ENCODE measurements around the gene C2CD3. TPM values are rescaled to one million over a fixed set of nuclear protein-coding genes. Genes with fewer than 3 reads are reported as not detected.

C2CD3 gene
- total RNA-seq, 2 experiments from 2014 or later = 31.9 to 35.1 TPM

GRCh38 chr11:74017631-74018030 lies 153.2 kb downstream of the C2CD3 start:
- Histone ChIP-seq H3K4me3 (ENCODE audit: low read length) (no peak overlapping the region), H3K27ac (ENCODE audit: low read depth in 1 of 2, low read length in 2 of 2) (no peak overlapping the region), H3K36me3 (ENCODE audit: insufficient read depth, low read length) (peaks cover 8% of the 10 kb centered on the region), H3K27me3 (ENCODE audit: control insufficient read depth in 1 of 2, insufficient read depth in 2 of 2, low read length in 2 of 2) (no peaks in the 10 kb centered on the region), H3K4me1 (ENCODE audit: insufficient read depth, low read length) (peaks cover 84% of the 10 kb centered on the region), H3K9me3 (ENCODE audit: control insufficient read depth in 1 of 2, insufficient read depth in 1 of 2, low read length in 2 of 2) (no peaks in the 10 kb centered on the region)
- Mint-ChIP-seq H3K4me3 (no peak overlapping the region), H3K36me3 (ENCODE audit: low read depth) (peaks cover 22% of the 10 kb centered on the region), H3K9me3 (no peaks in the 10 kb centered on the region), H3K4me1 (ENCODE audit: low read depth) (peaks cover 45% of the 10 kb centered on the region), H3K27me3 (no peaks in the 10 kb centered on the region), H3K27ac (no peak overlapping the region)
- ChIA-PET POLR2A (interaction anchor here (0.9 to 11.8 kb wide), 5 partner anchors 9 to 47 kb away, joined by 3 to 106 read pairs (median 5); partner anchors contain the start of gene UCP2), CTCF (no interaction called here)
- TF ChIP-seq CTCF (IDR thresholded peaks at IDR 0.05) = no peak
- intact Hi-C loops (cut with DNase I, micrococcal nuclease) = no loop called here
- ATAC-seq (ENCODE audit: poor library complexity) = no peak
- no peak for DNase-seq

- POLR2A ChIA-PET = interaction anchor here (0.5 to 11.8 kb wide), 5 partner anchors 11 to 50 kb away, joined by 3 to 111 read pairs (median 16); partner anchors contain the start of gene UCP2
These were observed 154.7 kb downstream of the C2CD3 start for GRCh38 chr11:74015919-74016684.

GRCh38 chr11:74014880-74015279 lies 155.9 kb downstream of the C2CD3 start:
- H3K27ac ChIP-seq (ENCODE audit: low read depth in 1 of 2, low read length in 2 of 2) = peak overlapping the region in 1 of 2 donors; percentile 43
- peaks cover 92% of the 10 kb centered on the region for H3K4me1 ChIP-seq (ENCODE audit: insufficient read depth, low read length)
- H3K27me3 Mint-ChIP-seq = no peaks in the 10 kb centered on the region
- no peaks in the 10 kb centered on the region for H3K27me3 ChIP-seq (ENCODE audit: control insufficient read depth in 1 of 2, insufficient read depth in 2 of 2, low read length in 2 of 2)
- ChIA-PET CTCF (interaction anchor here (1.1 to 1.5 kb wide), 2 partner anchors 10 to 34 kb away, joined by 4 to 5 read pairs; no protein-coding TSS in a partner anchor), POLR2A (interaction anchor here (0.6 to 11.8 kb wide), 5 partner anchors 10 to 44 kb away, joined by 3 to 111 read pairs (median 16); partner anchors contain the start of gene UCP2)
- H3K4me1 Mint-ChIP-seq (ENCODE audit: low read depth) = peaks cover 73% of the 10 kb centered on the region
- H3K9me3 ChIP-seq (ENCODE audit: control insufficient read depth in 1 of 2, insufficient read depth in 1 of 2, low read length in 2 of 2) = no peaks in the 10 kb centered on the region
- ATAC-seq (ENCODE audit: poor library complexity) = no peak
- peaks cover 8% of the 10 kb centered on the region for H3K36me3 ChIP-seq (ENCODE audit: insufficient read depth, low read length)
- peak overlapping the region; percentile 39 for H3K4me3 Mint-ChIP-seq
- H3K36me3 Mint-ChIP-seq (ENCODE audit: low read depth) = peaks cover 22% of the 10 kb centered on the region
- no peaks in the 10 kb centered on the region for H3K9me3 Mint-ChIP-seq
- no peak for DNase-seq
- no peak for TF ChIP-seq CTCF (IDR thresholded peaks at IDR 0.05)
- peak overlapping the region; percentile 92 for H3K27ac Mint-ChIP-seq
- H3K4me3 ChIP-seq (ENCODE audit: low read length) = no peak overlapping the region
- intact Hi-C loops (cut with DNase I, micrococcal nuclease) = no loop called here

More at GRCh38 chr11:74015919-74016684, 154.7 kb downstream of the C2CD3 start:
- H3K4me1 Mint-ChIP-seq (ENCODE audit: low read depth) = peaks cover 61% of the 10 kb centered on the region
- no peak overlapping the region for H3K27ac ChIP-seq (ENCODE audit: low read depth in 1 of 2, low read length in 2 of 2)
- H3K4me1 ChIP-seq (ENCODE audit: insufficient read depth, low read length) = peaks cover 92% of the 10 kb centered on the region
- peak overlapping the region; percentile 92 for H3K27ac Mint-ChIP-seq
- no peak for TF ChIP-seq CTCF (IDR thresholded peaks at IDR 0.05)
- H3K4me3 Mint-ChIP-seq = no peak overlapping the region
- intact Hi-C loops (cut with DNase I, micrococcal nuclease) = no loop called here
- H3K36me3 ChIP-seq (ENCODE audit: insufficient read depth, low read length) = peaks cover 8% of the 10 kb centered on the region
- no peaks in the 10 kb centered on the region for H3K9me3 ChIP-seq (ENCODE audit: control insufficient read depth in 1 of 2, insufficient read depth in 1 of 2, low read length in 2 of 2)
- H3K27me3 Mint-ChIP-seq = no peaks in the 10 kb centered on the region
- H3K4me3 ChIP-seq (ENCODE audit: low read length) = no peak overlapping the region
- no peak for ATAC-seq (ENCODE audit: poor library complexity)
- no peaks in the 10 kb centered on the region for H3K9me3 Mint-ChIP-seq
- no peaks in the 10 kb centered on the region for H3K27me3 ChIP-seq (ENCODE audit: control insufficient read depth in 1 of 2, insufficient read depth in 2 of 2, low read length in 2 of 2)
- CTCF ChIA-PET = interaction anchor here (1.1 kb wide), 1 partner anchor 36 kb away, joined by 4 read pairs; no protein-coding TSS in a partner anchor
- peaks cover 22% of the 10 kb centered on the region for H3K36me3 Mint-ChIP-seq (ENCODE audit: low read depth)
- DNase-seq = no peak
